ENCODE measurements around the gene FCHSD2. TPM values are rescaled to one million over a fixed set of nuclear protein-coding genes. Genes with fewer than 3 reads are reported as not detected.

Gene FCHSD2
- total and polyA plus RNA-seq, 2 donors: 12.5 to 22.3 TPM

Other genes starting within 250 kb of the FCHSD2 start
- gene P2RY2, start 76.0 kb upstream of the FCHSD2 start, total RNA-seq: 0.52 TPM
- 0.75 TPM for gene P2RY2, start 76.0 kb upstream of the FCHSD2 start, polyA plus RNA-seq
- gene P2RY6, start 130.0 kb upstream of the FCHSD2 start, total RNA-seq: 1.3 TPM
- 2.9 TPM for gene P2RY6, start 130.0 kb upstream of the FCHSD2 start, polyA plus RNA-seq
- 2.5 TPM for gene ARHGEF17, start 166.0 kb upstream of the FCHSD2 start, total RNA-seq
- gene ARHGEF17, start 166.0 kb upstream of the FCHSD2 start, polyA plus RNA-seq: 8.9 TPM
- 10.4 TPM for gene RELT, start 234.1 kb upstream of the FCHSD2 start, total RNA-seq
- 9.9 TPM for gene RELT, start 234.1 kb upstream of the FCHSD2 start, polyA plus RNA-seq

All from thymus (tissue), 2 donors.